ENCODE measurements around the gene FLCN.

Gene FLCN

GRCh38 chr17:17168401-17168800, 68.6 kb downstream of the FLCN start:
- H3K36me3 Mint-ChIP-seq (ENCODE audit: low read depth) = peaks cover 37% of the 10 kb centered on the region
- no peaks in the 10 kb centered on the region for H3K9me3 Mint-ChIP-seq
- H3K4me3 Mint-ChIP-seq = no peak overlapping the region
- H3K27ac Mint-ChIP-seq = peak overlapping the region; percentile 10
- peaks cover 20% of the 10 kb centered on the region for H3K4me1 Mint-ChIP-seq (ENCODE audit: low read depth)
- DNase-seq (ENCODE audit: low spot score) = no peak
- no peaks in the 10 kb centered on the region for H3K27me3 Mint-ChIP-seq (ENCODE audit: low read depth)

GRCh38 chr17:17167986-17168385, 69.0 kb downstream of the FLCN start:
- peaks cover 40% of the 10 kb centered on the region for H3K36me3 Mint-ChIP-seq (ENCODE audit: low read depth)
- no peak overlapping the region for H3K4me3 Mint-ChIP-seq
- no peaks in the 10 kb centered on the region for H3K27me3 Mint-ChIP-seq (ENCODE audit: low read depth)
- DNase-seq (ENCODE audit: low spot score) = no peak
- peaks cover 18% of the 10 kb centered on the region for H3K4me1 Mint-ChIP-seq (ENCODE audit: low read depth)
- no peak overlapping the region for H3K27ac Mint-ChIP-seq
- no peaks in the 10 kb centered on the region for H3K9me3 Mint-ChIP-seq

DNA sequence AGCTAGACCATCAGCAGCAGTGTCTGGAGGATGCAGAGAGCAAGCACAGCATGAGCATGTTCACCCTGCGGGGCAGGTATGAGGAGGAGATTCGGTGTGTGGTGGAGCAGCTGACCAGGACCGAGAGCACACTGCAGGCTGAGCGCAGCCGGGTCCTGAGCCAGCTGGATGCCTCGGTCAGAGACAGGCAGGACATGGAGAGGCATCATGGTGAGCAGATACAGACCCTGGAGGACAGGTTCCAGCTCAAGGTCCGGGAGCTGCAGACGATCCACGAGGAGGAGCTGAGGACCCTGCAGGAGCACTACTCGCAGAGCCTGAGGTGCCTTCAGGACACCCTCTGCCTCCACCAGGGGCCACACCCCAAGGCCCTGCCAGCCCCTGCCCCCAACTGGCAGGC, 69.6 kb downstream of the FLCN start:
- peak overlapping the region; percentile 68 for H3K27ac Mint-ChIP-seq
- no peak for DNase-seq (ENCODE audit: low spot score)
- peaks cover 36% of the 10 kb centered on the region for H3K36me3 Mint-ChIP-seq (ENCODE audit: low read depth)
- H3K27me3 Mint-ChIP-seq (ENCODE audit: low read depth) = no peaks in the 10 kb centered on the region
- peaks cover 13% of the 10 kb centered on the region for H3K4me1 Mint-ChIP-seq (ENCODE audit: low read depth)
- H3K4me3 Mint-ChIP-seq = no peak overlapping the region
- no peaks in the 10 kb centered on the region for H3K9me3 Mint-ChIP-seq

- no peak for DNase-seq (ENCODE audit: low spot score)
- Mint-ChIP-seq H3K4me3 (no peak overlapping the region), H3K4me1 (ENCODE audit: low read depth) (peaks cover 12% of the 10 kb centered on the region), H3K9me3 (no peaks in the 10 kb centered on the region), H3K27ac (no peak overlapping the region), H3K36me3 (ENCODE audit: low read depth) (peaks cover 35% of the 10 kb centered on the region), H3K27me3 (ENCODE audit: low read depth) (no peaks in the 10 kb centered on the region)
These were observed 70.5 kb downstream of the FLCN start for GRCh38 chr17:17166446-17166845.

- Mint-ChIP-seq H3K27me3 (ENCODE audit: low read depth) (no peaks in the 10 kb centered on the region), H3K9me3 (no peaks in the 10 kb centered on the region), H3K4me3 (no peak overlapping the region), H3K27ac (no peak overlapping the region), H3K4me1 (ENCODE audit: low read depth) (peaks cover 8% of the 10 kb centered on the region), H3K36me3 (ENCODE audit: low read depth) (peaks cover 33% of the 10 kb centered on the region)
- DNase-seq (ENCODE audit: low spot score) = no peak
These were observed 71.2 kb downstream of the FLCN start for GRCh38 chr17:17165666-17166308.

GRCh38 chr17:17164676-17165075, 72.3 kb downstream of the FLCN start:
- Mint-ChIP-seq H3K27ac (no peak overlapping the region), H3K4me3 (no peak overlapping the region), H3K27me3 (ENCODE audit: low read depth) (no peaks in the 10 kb centered on the region), H3K4me1 (ENCODE audit: low read depth) (peaks cover 8% of the 10 kb centered on the region), H3K36me3 (ENCODE audit: low read depth) (peaks cover 35% of the 10 kb centered on the region), H3K9me3 (no peaks in the 10 kb centered on the region)
- DNase-seq (ENCODE audit: low spot score) = no peak

GRCh38 chr17:17164156-17164555, 72.8 kb downstream of the FLCN start:
- Mint-ChIP-seq H3K27me3 (ENCODE audit: low read depth) (no peaks in the 10 kb centered on the region), H3K4me1 (ENCODE audit: low read depth) (peaks cover 8% of the 10 kb centered on the region), H3K4me3 (no peak overlapping the region), H3K36me3 (ENCODE audit: low read depth) (peaks cover 40% of the 10 kb centered on the region), H3K9me3 (no peaks in the 10 kb centered on the region), H3K27ac (no peak overlapping the region)
- no peak for DNase-seq (ENCODE audit: low spot score)

Measured in T-helper 2 cell treated with Interferon-gamma antibody and Interleukin-4, amounts not matched to agents 5 μg/mL and 100 μg/mL, for 36 hours (primary cell).